Thoracic aorta (tissue), 2 donors: ENCODE results near the gene RAPGEFL1. TPM values are rescaled to one million over a fixed set of nuclear protein-coding genes. Genes with fewer than 3 reads are reported as not detected.

Source experiments
- ATAC-seq: fragments of 150-250 bp; one replicate; pipeline ENCODE4 v1.8.0; 2017; ENCODE audit warnings: low read depth; ENCODE audit not compliant: insufficient number of reproducible peaks, low FRiP score
- DNase-seq: peaks from one replicate; pipeline ENCODE4 v3.0.0-alpha.2; 2020; ENCODE audit warnings: low spot score
- H3K27ac ChIP-seq, 2 donors: fragments of 200-600 bp; sonication (generic); 1 replicate in 1 of 2; 2 replicates in 1 of 2; pipeline ENCODE4 v1.5.1; 2016; ENCODE audit warnings: mild to moderate bottlenecking in 2 of 2, moderate library complexity in 2 of 2
- H3K27me3 ChIP-seq: fragments of 200-600 bp; sonication (generic); replicated peaks from 2 replicates; pipeline ENCODE4 v1.6.0; 2016; ENCODE audit warnings: mild to moderate bottlenecking; ENCODE audit not compliant: insufficient read depth
- H3K36me3 ChIP-seq: fragments of 200-600 bp; sonication (generic); one replicate; pipeline ENCODE4 v1.5.1; 2016
- H3K4me1 ChIP-seq, 2 donors: fragments of 200-600 bp; sonication (generic); 1 replicate in 1 of 2; 2 replicates in 1 of 2; pipeline versions ENCODE4 v1.5.1 to v1.6.0; 2016; ENCODE audit warnings: low read depth in 2 of 2, mild to moderate bottlenecking in 1 of 2; ENCODE audit not compliant: control insufficient read depth in 1 of 2
- H3K4me3 ChIP-seq: fragments of 200-600 bp; sonication (generic); 2 replicates; pipeline ENCODE4 v1.5.1; 2016; ENCODE audit warnings: mild to moderate bottlenecking
- H3K9me3 ChIP-seq: fragments of 200-600 bp; sonication (generic); 2 replicates; pipeline ENCODE4 v1.5.1; 2016
- CTCF ChIP-seq: fragments of 200-600 bp; sonication (generic); IDR thresholded peaks from one replicate; pipeline ENCODE4 v1.5.1; 2019; ENCODE audit warnings: antibody characterized with exemption
- total RNA-seq, 2 donors: library from RNA; depleted of rRNA; stranded (reverse); fragments of >200 nt; gene quantifications; one replicate each; pipeline versions ENCODE4 v1.1.0 to v1.2.3, GENCODE V29; 2016

RAPGEFL1 gene
- total RNA-seq, 2 donors from 2014 or later: 7.3 to 21.7 TPM

DNA sequence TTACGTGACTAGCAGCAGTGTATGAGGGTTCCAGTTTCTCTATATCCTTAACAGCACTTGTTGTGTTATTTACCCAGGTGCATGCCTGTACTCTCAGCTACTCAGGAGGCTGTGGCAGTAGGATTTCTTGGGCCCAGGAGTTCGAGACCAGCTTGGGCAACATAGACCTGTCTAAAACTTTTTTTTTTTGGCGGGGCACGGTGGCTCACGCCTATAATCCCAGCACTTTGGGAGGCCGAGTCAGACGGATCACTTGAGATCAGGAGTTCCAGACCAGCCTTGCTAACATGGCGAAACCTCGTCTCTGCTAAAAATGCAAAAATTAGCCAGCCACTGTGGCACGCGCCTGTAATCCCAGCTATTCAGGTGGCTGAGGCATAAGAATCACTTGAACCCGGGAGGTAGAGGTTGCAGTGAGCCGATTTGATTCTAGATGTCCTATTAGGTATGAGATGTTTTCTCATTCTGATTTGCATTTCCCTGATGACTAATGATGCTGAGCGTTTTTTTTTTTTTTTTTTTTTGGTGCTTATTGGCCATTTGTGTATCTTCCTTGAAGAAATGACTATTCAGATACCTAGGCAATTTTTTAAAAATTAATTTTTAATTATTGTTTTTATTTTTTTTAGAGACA lies 23.6 kb upstream of the RAPGEFL1 start:
- Histone ChIP-seq H3K27me3 (no peaks in the 10 kb centered on the region), H3K4me1 (peaks cover 10 to 19% of the 10 kb centered on the region in 2 donors), H3K9me3 (no peaks in the 10 kb centered on the region), H3K36me3 (peaks cover 20% of the 10 kb centered on the region), H3K4me3 (no peak overlapping the region), H3K27ac (no peak overlapping the region)
- TF ChIP-seq CTCF: no peak
- ATAC-seq (no peak), DNase-seq (no peak)

GRCh38 chr17:40157973-40158372 lies 19.3 kb upstream of the RAPGEFL1 start:
- no peak for TF ChIP-seq CTCF
- DNase-seq (no peak), ATAC-seq (no peak)
- H3K4me1 ChIP-seq: peaks cover 10 to 19% of the 10 kb centered on the region in 2 donors
- no peak overlapping the region for H3K27ac ChIP-seq
- no peak overlapping the region for H3K4me3 ChIP-seq
- no peaks in the 10 kb centered on the region for H3K9me3 ChIP-seq
- H3K36me3 ChIP-seq: peaks cover 27% of the 10 kb centered on the region
- no peaks in the 10 kb centered on the region for H3K27me3 ChIP-seq

- peaks cover 10 to 19% of the 10 kb centered on the region in 2 donors for H3K4me1 ChIP-seq
- no peak for DNase-seq
- no peak for ATAC-seq
- peaks cover 32% of the 10 kb centered on the region for H3K36me3 ChIP-seq
- H3K27ac ChIP-seq: no peak overlapping the region
- H3K27me3 ChIP-seq: no peaks in the 10 kb centered on the region
- TF ChIP-seq CTCF: no peak
- H3K9me3 ChIP-seq: no peaks in the 10 kb centered on the region
- no peak overlapping the region for H3K4me3 ChIP-seq
Measured at GRCh38 chr17:40158438-40159013, 18.7 kb upstream of the RAPGEFL1 start.

DNA sequence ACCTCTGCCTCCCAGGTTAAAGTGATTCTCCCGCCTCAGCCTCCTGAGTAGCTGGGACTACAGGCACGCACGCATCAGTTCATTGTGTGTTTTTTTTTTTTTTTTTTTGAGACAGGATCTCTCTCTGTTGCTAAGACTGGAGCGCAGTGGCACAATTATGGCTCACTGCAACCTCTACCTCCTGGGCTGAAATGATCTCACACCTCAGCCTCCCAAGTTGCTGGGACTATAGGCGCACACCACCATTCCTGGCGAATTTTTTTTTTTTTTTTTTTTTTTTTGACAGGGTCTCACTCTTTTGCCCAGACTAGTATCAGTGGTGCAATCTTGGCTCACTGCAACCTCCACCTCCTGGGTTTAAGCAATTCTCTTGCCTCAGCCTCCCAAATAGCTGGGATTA lies 17.8 kb upstream of the RAPGEFL1 start:
- H3K27me3 ChIP-seq: no peaks in the 10 kb centered on the region
- H3K4me1 ChIP-seq: peaks cover 10 to 19% of the 10 kb centered on the region in 2 donors
- no peak for TF ChIP-seq CTCF
- ATAC-seq (no peak), DNase-seq (no peak)
- no peak overlapping the region for H3K27ac ChIP-seq
- H3K36me3 ChIP-seq: peaks cover 42% of the 10 kb centered on the region
- no peaks in the 10 kb centered on the region for H3K9me3 ChIP-seq
- no peak overlapping the region for H3K4me3 ChIP-seq

- Histone ChIP-seq H3K27ac (peak overlapping the region; percentile 18 to 44), H3K4me3 (no peak overlapping the region), H3K27me3 (no peaks in the 10 kb centered on the region), H3K36me3 (peaks cover 75% of the 10 kb centered on the region), H3K4me1 (no peaks in the 10 kb centered on the region), H3K9me3 (no peaks in the 10 kb centered on the region)
- no peak for ATAC-seq
- DNase-seq: no peak
- TF ChIP-seq CTCF: no peak
Measured at GRCh38 chr17:40167685-40168261, 9.5 kb upstream of the RAPGEFL1 start.
